ENCODE data around the gene LIX1.

LIX1 gene

DNA sequence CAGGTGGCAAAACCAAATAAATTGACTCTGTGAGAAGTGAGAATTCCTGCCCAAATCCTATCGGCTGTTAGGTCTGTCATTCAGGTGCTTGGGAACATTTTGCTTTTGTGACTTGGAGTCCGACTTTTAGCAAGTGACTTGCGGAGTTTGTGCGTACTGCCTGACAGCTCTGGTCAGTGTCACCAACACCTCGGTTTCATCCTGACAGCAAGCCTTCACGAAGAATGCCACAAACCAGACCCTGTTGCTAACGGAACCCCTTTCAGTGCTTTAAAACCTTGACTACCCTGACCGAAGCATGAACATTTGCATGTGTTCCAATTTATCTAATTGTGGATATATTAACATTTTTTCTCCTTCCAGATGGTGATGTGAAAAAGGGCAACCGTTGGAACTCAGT is 26.5 kb downstream of the LIX1 start:
- in situ Hi-C loops (cut with MboI; ENCODE audit: low pct_unique_long_range_greater_than_20kb, low sequenced_read_pairs, unreplicated experiment) = no loop called here
- DNase-seq (ENCODE audit: low spot score) = no peak
- TF ChIP-seq, protein P1, sequence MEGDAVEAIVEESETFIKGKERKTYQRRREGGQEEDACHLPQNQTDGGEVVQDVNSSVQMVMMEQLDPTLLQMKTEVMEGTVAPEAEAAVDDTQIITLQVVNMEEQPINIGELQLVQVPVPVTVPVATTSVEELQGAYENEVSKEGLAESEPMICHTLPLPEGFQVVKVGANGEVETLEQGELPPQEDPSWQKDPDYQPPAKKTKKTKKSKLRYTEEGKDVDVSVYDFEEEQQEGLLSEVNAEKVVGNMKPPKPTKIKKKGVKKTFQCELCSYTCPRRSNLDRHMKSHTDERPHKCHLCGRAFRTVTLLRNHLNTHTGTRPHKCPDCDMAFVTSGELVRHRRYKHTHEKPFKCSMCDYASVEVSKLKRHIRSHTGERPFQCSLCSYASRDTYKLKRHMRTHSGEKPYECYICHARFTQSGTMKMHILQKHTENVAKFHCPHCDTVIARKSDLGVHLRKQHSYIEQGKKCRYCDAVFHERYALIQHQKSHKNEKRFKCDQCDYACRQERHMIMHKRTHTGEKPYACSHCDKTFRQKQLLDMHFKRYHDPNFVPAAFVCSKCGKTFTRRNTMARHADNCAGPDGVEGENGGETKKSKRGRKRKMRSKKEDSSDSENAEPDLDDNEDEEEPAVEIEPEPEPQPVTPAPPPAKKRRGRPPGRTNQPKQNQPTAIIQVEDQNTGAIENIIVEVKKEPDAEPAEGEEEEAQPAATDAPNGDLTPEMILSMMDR (IDR thresholded peaks at IDR 0.05; ENCODE audit: extremely low read depth, insufficient read depth, missing control alignments) = no peak

DNA sequence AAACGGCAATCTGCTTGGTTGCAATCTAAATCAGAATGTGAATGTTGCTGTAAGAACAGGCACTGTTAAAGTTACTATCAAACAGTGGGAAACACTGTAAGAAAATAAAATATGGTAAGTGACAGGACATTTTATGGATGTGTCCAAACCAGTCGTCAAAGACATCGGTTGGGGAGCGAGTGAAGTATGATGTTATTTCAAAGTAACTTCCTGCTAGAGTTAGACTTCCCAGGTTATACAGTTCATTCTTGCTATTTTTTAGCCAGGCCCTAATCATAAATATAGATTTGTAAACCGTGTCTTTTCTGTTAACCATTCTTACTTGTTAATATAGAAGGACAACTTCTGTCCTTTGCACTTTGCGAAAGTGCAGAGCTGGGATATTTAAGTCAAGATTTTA is 30.2 kb downstream of the LIX1 start:
- no peak for DNase-seq (ENCODE audit: low spot score)
- in situ Hi-C loops (cut with MboI; ENCODE audit: low pct_unique_long_range_greater_than_20kb, low sequenced_read_pairs, unreplicated experiment) = no loop called here
- TF ChIP-seq, protein P1 (IDR thresholded peaks at IDR 0.05; ENCODE audit: extremely low read depth, insufficient read depth, missing control alignments) = no peak

DNA sequence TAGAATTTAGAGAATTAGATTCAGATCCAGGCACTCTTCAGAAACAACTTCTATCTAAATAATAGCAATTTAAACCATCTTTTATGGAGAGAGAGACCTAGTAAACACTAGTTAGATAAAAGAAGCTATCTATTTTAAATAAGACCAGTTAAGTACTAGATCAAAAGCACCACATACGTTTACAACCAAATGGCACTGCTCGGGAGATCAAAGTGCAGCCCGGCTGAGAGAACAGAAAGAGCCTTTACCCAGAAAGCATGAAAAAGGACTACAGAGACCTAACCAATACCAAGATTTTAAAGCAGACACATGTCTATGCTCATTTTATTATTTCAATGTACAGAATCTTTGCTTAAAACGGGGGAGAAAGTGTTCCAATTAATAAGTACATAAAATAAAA is 30.8 kb downstream of the LIX1 start:
- TF ChIP-seq, protein P1 (IDR thresholded peaks at IDR 0.05; ENCODE audit: extremely low read depth, insufficient read depth, missing control alignments) = no peak
- in situ Hi-C loops (cut with MboI; ENCODE audit: low pct_unique_long_range_greater_than_20kb, low sequenced_read_pairs, unreplicated experiment) = no loop called here
- no peak for DNase-seq (ENCODE audit: low spot score)

DNA sequence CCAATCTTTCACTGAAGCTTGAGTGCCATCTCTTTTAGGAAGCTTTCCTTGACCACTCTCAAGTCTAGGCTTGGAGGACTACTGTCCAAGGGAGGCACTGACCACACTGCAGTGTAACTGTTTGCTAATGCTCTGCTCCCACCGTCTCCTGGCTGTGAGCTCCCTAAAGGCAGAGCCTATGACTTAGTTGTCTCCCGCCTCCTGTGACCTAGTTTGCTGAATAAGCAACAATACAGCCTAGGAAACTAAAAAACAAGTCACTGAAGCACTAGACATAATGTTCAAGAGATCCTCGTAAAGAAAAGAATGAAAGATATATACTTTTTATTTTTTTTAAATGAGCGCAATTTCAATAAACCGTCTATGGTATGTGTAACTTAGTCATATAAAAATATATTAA is 31.4 kb downstream of the LIX1 start:
- no peak for DNase-seq (ENCODE audit: low spot score)
- TF ChIP-seq, protein P1 (IDR thresholded peaks at IDR 0.05; ENCODE audit: extremely low read depth, insufficient read depth, missing control alignments) = no peak
- in situ Hi-C loops (cut with MboI; ENCODE audit: low pct_unique_long_range_greater_than_20kb, low sequenced_read_pairs, unreplicated experiment) = no loop called here

DNA sequence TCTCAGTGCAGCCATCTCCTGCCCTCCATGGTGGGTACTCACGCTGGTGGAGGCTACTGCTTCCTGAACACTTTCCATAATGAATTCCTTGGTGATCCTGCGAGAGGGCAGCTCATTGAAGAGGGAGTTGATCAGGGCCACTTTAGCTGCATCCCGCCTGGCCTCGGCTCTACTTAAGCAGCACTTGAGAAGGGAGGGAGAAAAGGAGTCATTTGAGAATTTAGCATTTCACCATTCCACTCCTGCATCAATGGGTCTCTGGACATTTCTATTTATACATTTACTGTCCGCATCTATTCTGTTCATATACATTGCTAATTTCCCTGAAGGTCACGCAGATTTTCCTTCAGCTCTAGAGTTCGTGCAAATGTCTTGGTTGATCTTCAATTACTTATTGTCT is 35.1 kb downstream of the LIX1 start:
- in situ Hi-C loops (cut with MboI; ENCODE audit: low pct_unique_long_range_greater_than_20kb, low sequenced_read_pairs, unreplicated experiment) = no loop called here
- no peak for DNase-seq (ENCODE audit: low spot score)
- TF ChIP-seq, protein P1 (IDR thresholded peaks at IDR 0.05; ENCODE audit: extremely low read depth, insufficient read depth, missing control alignments) = no peak

DNA sequence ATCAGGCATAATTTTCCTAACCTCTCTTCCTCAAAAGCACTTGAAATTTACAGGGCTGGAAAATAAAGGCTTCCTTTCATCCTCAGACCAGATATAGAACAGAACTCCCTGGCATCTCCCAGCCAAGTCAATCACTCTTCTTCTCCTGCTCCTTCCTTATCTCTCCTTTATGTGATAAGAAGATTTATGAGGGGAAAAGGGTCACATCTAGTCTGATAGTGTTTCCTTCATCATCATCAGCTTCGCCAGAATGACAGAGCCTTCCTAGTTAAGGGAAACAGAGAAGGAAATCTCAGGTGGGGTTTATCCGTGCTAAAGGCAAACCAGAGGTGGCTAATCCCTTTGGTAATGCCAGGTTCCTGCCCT is 36.2 kb downstream of the LIX1 start:
- DNase-seq (ENCODE audit: low spot score) = no peak
- in situ Hi-C loops (cut with MboI; ENCODE audit: low pct_unique_long_range_greater_than_20kb, low sequenced_read_pairs, unreplicated experiment) = no loop called here
- TF ChIP-seq, protein P1 (IDR thresholded peaks at IDR 0.05; ENCODE audit: extremely low read depth, insufficient read depth, missing control alignments) = no peak
